Stimulated activated memory B cell treated with anti-CD40 and anti-IgM and Interleukin-4, amounts not matched to agents 10 μg/mL and 1 μg/mL and 100 μg/mL, for 72 hours (primary cell): ENCODE data around the gene FAM114A1.

ENCODE experiments used
- ATAC-seq: fragments of 150-1000 bp; cut with Tn5 transposase; 2 replicates; pipeline ENCODE4 v1.10.0; 2021
- H3K27ac Mint-ChIP-seq: one replicate; pipeline ENCODE4 v1.8.0; 2022; ENCODE audit warnings: mild to moderate bottlenecking, mixed read lengths
- H3K27me3 Mint-ChIP-seq: one replicate; pipeline ENCODE4 v1.8.0; 2022; ENCODE audit warnings: mixed read lengths
- H3K36me3 Mint-ChIP-seq: one replicate; pipeline ENCODE4 v1.8.0; 2022; ENCODE audit warnings: mixed read lengths
- H3K4me1 Mint-ChIP-seq: one replicate; pipeline ENCODE4 v1.8.0; 2022; ENCODE audit warnings: mixed read lengths
- H3K4me3 Mint-ChIP-seq: one replicate; pipeline ENCODE4 v1.8.0; 2022; ENCODE audit warnings: mild to moderate bottlenecking, moderate library complexity, mixed read lengths
- H3K9me3 Mint-ChIP-seq: one replicate; pipeline ENCODE4 v1.8.0; 2022; ENCODE audit warnings: mixed read lengths

The FAM114A1 gene

GRCh38 chr4:38846015-38846414, 21.6 kb upstream of the FAM114A1 start:
- no peaks in the 10 kb centered on the region for H3K27me3 Mint-ChIP-seq
- H3K4me1 Mint-ChIP-seq: peaks cover 54% of the 10 kb centered on the region
- no peak overlapping the region for H3K4me3 Mint-ChIP-seq
- H3K9me3 Mint-ChIP-seq: peaks cover 13% of the 10 kb centered on the region
- H3K36me3 Mint-ChIP-seq: peaks cover 73% of the 10 kb centered on the region
- no peak for ATAC-seq
- peak overlapping the region; percentile 55 for H3K27ac Mint-ChIP-seq

- Mint-ChIP-seq H3K27ac (peak overlapping the region; percentile 98), H3K4me1 (peaks cover 41% of the 10 kb centered on the region), H3K27me3 (no peaks in the 10 kb centered on the region), H3K9me3 (no peaks in the 10 kb centered on the region), H3K36me3 (peaks cover 8% of the 10 kb centered on the region), H3K4me3 (peak overlapping the region; percentile 87)
- peak; percentile 37 for ATAC-seq
Observed at GRCh38 chr4:38855466-38855865, 12.1 kb upstream of the FAM114A1 start.

DNA sequence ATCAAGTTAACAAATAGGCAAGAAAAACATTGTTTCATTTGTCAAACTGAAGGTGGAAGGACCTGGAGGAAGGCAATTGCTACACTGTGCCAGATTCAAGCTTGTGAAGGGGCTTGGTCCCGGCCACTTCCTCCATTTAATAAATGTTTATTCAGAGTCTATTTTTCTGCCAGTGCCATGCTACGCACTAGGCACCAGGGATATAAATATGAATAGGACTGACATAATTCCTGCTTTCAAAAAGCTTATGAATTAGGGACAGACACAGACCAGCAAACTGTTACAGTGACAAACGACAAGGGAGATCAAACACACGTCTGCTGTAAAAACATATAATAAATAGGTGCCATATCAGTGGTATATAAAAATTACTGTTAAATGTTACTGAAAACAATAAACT, 11.6 kb upstream of the FAM114A1 start:
- H3K27ac Mint-ChIP-seq: peak overlapping the region; percentile 98
- ATAC-seq: peak; percentile 78

GRCh38 chr4:38856524-38857337, 10.9 kb upstream of the FAM114A1 start, which contains the start of gene TLR6:
TLR6 (minus strand) TSS chr4:38856817; CDS start chr4:38829473, 27,344 bp downstream.
- peak within 1 kb of the TSS; percentile 87 for H3K4me3 Mint-ChIP-seq
- H3K4me1 Mint-ChIP-seq: peaks cover 42% of the 10 kb centered on the region
- peak; percentile 63 for ATAC-seq
- no peaks in the 10 kb centered on the region for H3K27me3 Mint-ChIP-seq
- peak within 1 kb of the TSS; percentile 98 for H3K27ac Mint-ChIP-seq
- no peaks in the 10 kb centered on the region for H3K9me3 Mint-ChIP-seq
- H3K36me3 Mint-ChIP-seq: no peaks in the 10 kb centered on the region

More for the DNA sequence above, 11.6 kb upstream of the FAM114A1 start:
- Mint-ChIP-seq H3K9me3 (no peaks in the 10 kb centered on the region), H3K27me3 (no peaks in the 10 kb centered on the region), H3K4me3 (peak overlapping the region; percentile 87), H3K36me3 (peaks cover 4% of the 10 kb centered on the region), H3K4me1 (peaks cover 42% of the 10 kb centered on the region)

DNA sequence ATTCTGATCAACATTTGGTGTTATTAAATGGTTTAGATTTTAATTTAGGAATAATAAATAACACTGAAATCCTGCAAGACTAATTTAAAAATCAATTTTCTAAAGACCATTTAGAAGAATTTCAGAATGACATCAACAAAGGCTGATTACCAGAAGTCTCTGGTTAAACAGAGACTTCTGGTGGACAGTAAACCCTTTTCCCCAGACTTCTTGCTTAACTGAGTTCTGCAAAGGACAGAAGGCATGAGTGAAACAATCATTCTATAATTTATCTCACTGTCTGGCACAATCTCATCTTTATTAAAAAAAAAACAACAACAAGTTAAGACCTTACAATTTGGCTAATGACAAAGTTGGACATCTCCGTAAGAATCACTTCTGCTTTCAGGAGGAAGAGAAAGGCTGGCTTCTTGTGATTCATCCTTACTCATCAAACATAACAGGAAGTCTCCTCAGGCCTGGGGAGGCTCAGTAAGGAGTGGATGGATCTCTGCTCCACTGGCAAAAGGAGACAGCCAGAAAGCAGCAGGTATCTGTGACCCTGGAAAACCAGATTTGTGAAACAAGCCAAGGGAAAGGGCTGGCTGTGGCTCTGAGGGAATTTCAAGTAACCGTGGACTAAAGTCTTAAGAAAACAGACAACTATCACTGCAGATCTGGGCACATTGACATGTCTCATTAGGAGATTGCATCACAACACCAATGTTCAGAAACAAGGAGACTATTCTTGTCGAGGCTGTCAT, 10.1 kb upstream of the FAM114A1 start:
- ATAC-seq: peak; percentile 87
- Mint-ChIP-seq H3K4me1 (peaks cover 45% of the 10 kb centered on the region), H3K4me3 (peak overlapping the region; percentile 65), H3K36me3 (no peaks in the 10 kb centered on the region), H3K27ac (peak overlapping the region; percentile 98), H3K9me3 (no peaks in the 10 kb centered on the region), H3K27me3 (no peaks in the 10 kb centered on the region)

- peak overlapping the region; percentile 65 for H3K4me3 Mint-ChIP-seq
- H3K27ac Mint-ChIP-seq: peak overlapping the region; percentile 98
- H3K4me1 Mint-ChIP-seq: peaks cover 45% of the 10 kb centered on the region
- H3K36me3 Mint-ChIP-seq: no peaks in the 10 kb centered on the region
- no peak for ATAC-seq
- no peaks in the 10 kb centered on the region for H3K9me3 Mint-ChIP-seq
- no peaks in the 10 kb centered on the region for H3K27me3 Mint-ChIP-seq
Observed at GRCh38 chr4:38858097-38858420, 9.5 kb upstream of the FAM114A1 start.

- Mint-ChIP-seq H3K4me1 (peaks cover 45% of the 10 kb centered on the region), H3K27me3 (no peaks in the 10 kb centered on the region), H3K36me3 (no peaks in the 10 kb centered on the region), H3K27ac (no peak overlapping the region), H3K9me3 (no peaks in the 10 kb centered on the region), H3K4me3 (no peak overlapping the region)
- ATAC-seq: no peak
Observed at GRCh38 chr4:38859501-38859900, 8.1 kb upstream of the FAM114A1 start.

DNA sequence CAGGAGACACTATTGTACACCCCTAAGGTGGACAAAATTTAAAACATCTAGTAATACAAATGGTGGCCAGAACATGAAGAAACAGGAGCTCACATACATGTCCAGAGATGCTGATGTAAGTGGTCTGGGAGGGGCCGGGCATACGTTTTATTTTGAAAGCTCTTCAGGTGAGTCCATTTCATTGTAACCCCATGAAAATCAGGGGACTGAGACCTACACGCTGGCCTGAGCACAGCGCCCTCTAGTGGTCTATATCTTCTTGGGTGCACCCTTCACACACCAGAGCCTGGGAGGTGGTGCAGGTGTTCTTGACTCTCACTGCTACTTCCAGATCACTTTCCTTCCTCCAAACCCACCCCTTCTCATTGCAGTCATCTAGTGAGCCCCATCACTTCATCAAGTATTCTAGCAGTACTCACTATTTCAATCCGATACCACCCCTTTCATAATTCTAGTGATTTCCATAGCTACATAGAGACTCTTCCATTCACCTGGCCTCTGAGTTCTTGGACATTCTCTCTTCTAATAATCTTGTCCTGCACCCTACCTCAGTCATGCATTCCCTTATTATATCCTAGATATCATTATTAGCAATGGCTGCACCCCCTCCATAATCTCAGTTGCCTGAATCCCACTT, 6.7 kb upstream of the FAM114A1 start:
- peak overlapping the region; percentile 2 for H3K27ac Mint-ChIP-seq
- H3K4me3 Mint-ChIP-seq: no peak overlapping the region
- peak; percentile 68 for ATAC-seq
- no peaks in the 10 kb centered on the region for H3K36me3 Mint-ChIP-seq
- peaks cover 39% of the 10 kb centered on the region for H3K4me1 Mint-ChIP-seq
- H3K9me3 Mint-ChIP-seq: no peaks in the 10 kb centered on the region
- H3K27me3 Mint-ChIP-seq: no peaks in the 10 kb centered on the region

DNA sequence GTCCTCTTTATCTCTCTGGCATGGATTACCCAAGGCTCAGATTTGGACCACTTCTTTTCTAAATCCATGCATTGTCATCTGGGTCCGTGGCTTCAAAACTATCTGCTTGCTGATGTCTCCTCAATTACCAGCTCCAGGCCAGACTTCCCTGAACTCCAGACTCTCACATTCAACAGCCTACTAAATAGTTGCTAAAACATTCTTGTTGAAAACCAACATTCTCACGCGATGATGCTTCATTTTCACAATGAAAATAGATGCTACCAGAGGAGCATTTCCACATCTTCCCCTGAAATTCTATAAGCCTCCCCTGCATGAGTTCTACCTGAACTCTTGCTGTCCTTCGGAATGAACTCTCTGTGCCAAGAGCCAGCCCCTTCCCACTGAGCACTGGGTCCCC, 5.8 kb upstream of the FAM114A1 start:
- no peak for ATAC-seq
- Mint-ChIP-seq H3K27ac (peak overlapping the region; percentile 2), H3K4me3 (no peak overlapping the region), H3K4me1 (peaks cover 39% of the 10 kb centered on the region), H3K27me3 (no peaks in the 10 kb centered on the region), H3K9me3 (no peaks in the 10 kb centered on the region), H3K36me3 (no peaks in the 10 kb centered on the region)

- H3K9me3 Mint-ChIP-seq: no peaks in the 10 kb centered on the region
- no peaks in the 10 kb centered on the region for H3K36me3 Mint-ChIP-seq
- H3K27ac Mint-ChIP-seq: no peak overlapping the region
- H3K27me3 Mint-ChIP-seq: no peaks in the 10 kb centered on the region
- no peak for ATAC-seq
- H3K4me1 Mint-ChIP-seq: peaks cover 43% of the 10 kb centered on the region
- H3K4me3 Mint-ChIP-seq: no peak overlapping the region
Observed at GRCh38 chr4:38865445-38865844, 2.2 kb upstream of the FAM114A1 start.

GRCh38 chr4:38866973-38867477, 581 bp upstream of the FAM114A1 start:
- H3K36me3 Mint-ChIP-seq: no peaks in the 10 kb centered on the region
- H3K27me3 Mint-ChIP-seq: no peaks in the 10 kb centered on the region
- peak; percentile 10 for ATAC-seq
- no peaks in the 10 kb centered on the region for H3K9me3 Mint-ChIP-seq
- peaks cover 27% of the 10 kb centered on the region for H3K4me1 Mint-ChIP-seq
- H3K4me3 Mint-ChIP-seq: peak overlapping the region; percentile 70
- no peak overlapping the region for H3K27ac Mint-ChIP-seq

DNA sequence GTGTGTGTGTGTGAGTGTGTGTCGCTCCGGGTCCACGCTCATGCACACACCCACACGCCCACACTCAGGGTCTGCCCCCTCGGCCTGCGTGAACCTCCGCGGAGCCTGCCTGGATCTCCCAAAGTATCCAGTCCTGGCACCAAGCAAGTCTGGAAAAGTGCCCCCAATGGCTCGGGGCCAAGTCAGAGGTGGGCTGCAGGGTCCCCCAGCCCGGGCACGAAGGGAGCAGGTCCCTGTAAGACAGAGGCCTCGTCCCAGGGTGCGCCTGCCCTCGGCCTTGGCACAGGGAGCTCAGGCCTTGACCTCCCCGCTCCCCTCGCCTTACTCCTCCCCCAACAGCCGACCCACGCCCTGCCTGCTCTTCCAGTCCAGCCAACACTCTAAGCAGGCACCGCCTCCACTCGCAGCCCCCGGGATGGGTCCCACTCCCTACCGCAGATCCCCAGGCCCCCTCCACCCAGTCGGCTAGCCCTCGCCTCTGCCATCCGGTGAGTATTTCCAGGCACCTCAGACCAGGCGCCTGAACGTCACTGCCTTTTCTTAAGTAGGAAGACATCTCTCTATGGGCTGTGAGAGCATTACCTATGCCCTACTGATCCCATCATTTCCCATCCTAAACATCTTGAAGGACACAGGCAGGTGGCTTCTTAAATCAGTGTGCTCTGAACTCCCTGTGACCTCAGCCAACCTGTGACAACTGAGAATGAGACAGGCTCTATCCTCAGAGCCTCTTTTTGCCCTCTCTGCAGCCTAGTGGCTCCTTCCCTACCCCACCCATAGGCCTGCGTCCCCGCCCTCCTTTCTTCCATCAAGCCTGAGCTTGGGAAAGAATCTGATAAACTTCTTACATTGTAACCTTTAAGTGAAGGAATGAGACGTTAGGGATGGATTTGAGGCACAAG, 704 bp downstream of the FAM114A1 start:
- H3K9me3 Mint-ChIP-seq: no peaks in the 10 kb centered on the region
- H3K27ac Mint-ChIP-seq: peak overlapping the region; percentile 11
- peak; percentile 13 for ATAC-seq
- peaks cover 25% of the 10 kb centered on the region for H3K4me1 Mint-ChIP-seq
- no peaks in the 10 kb centered on the region for H3K36me3 Mint-ChIP-seq
- peak overlapping the region; percentile 82 for H3K4me3 Mint-ChIP-seq
- H3K27me3 Mint-ChIP-seq: no peaks in the 10 kb centered on the region

DNA sequence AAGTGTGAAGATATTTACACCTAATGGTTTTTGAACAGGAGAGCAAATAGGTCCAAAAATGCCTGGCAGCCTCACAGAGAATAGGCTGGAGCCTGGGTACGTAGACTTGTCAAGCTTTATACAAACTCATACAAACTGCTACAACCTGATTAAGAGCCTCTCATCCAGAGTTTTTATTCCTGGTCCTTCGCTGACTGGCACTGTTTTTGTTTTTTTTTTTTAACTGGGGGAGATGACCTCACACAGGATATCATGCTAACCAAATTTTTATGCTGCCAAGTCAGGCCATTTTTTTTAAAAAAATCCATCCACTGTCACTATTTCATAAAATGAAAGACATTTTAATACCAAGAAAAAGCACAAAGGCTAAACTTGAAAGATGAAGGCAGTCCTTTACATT, 1.9 kb downstream of the FAM114A1 start:
- no peaks in the 10 kb centered on the region for H3K36me3 Mint-ChIP-seq
- peak overlapping the region; percentile 11 for H3K27ac Mint-ChIP-seq
- no peak overlapping the region for H3K4me3 Mint-ChIP-seq
- no peaks in the 10 kb centered on the region for H3K27me3 Mint-ChIP-seq
- no peaks in the 10 kb centered on the region for H3K9me3 Mint-ChIP-seq
- H3K4me1 Mint-ChIP-seq: peaks cover 32% of the 10 kb centered on the region
- ATAC-seq: no peak

- Mint-ChIP-seq H3K9me3 (no peaks in the 10 kb centered on the region), H3K27ac (no peak overlapping the region), H3K4me1 (peaks cover 32% of the 10 kb centered on the region), H3K36me3 (no peaks in the 10 kb centered on the region), H3K4me3 (no peak overlapping the region), H3K27me3 (no peaks in the 10 kb centered on the region)
- ATAC-seq: no peak
Observed at GRCh38 chr4:38870098-38870808, 2.6 kb downstream of the FAM114A1 start.
